Medulla oblongata (tissue), 1 donor: ENCODE results near the gene RNF144B.
A peak's percentile ranks its signal among the peaks of the same experiment; 100 is the strongest.

Experiments used
- DNase-seq: peaks from one replicate; pipeline ENCODE4 v3.0.0-alpha.2; 2015; ENCODE audit errors: extremely low spot score

Gene RNF144B

GRCh38 chr6:18485660-18486435, 98.7 kb downstream of the RNF144B start:
- no peak for DNase-seq

GRCh38 chr6:18488004-18488403, 100.9 kb downstream of the RNF144B start:
- no peak for DNase-seq

GRCh38 chr6:18488526-18489270, 101.5 kb downstream of the RNF144B start:
- DNase-seq, result no peak

GRCh38 chr6:18489335-18489734, 102.2 kb downstream of the RNF144B start:
- DNase-seq, result no peak

- DNase-seq, result no peak
These were observed 104.3 kb downstream of the RNF144B start for GRCh38 chr6:18491308-18492045.

- no peak for DNase-seq
These were observed 105.8 kb downstream of the RNF144B start for GRCh38 chr6:18492972-18493371.

GRCh38 chr6:18493382-18493891, 106.3 kb downstream of the RNF144B start:
- DNase-seq, result no peak

- DNase-seq, result no peak
These were observed 106.8 kb downstream of the RNF144B start for GRCh38 chr6:18493925-18494324.

GRCh38 chr6:18495236-18495635, 108.1 kb downstream of the RNF144B start:
- no peak for DNase-seq

GRCh38 chr6:18496462-18496861, 109.3 kb downstream of the RNF144B start:
- DNase-seq, result no peak

- DNase-seq, result no peak
These were observed 109.9 kb downstream of the RNF144B start for GRCh38 chr6:18497006-18497405.

- DNase-seq, result no peak
These were observed 111.3 kb downstream of the RNF144B start for GRCh38 chr6:18498408-18498807.

GRCh38 chr6:18500921-18501662, 113.9 kb downstream of the RNF144B start:
- no peak for DNase-seq

GRCh38 chr6:18501663-18502013, 114.5 kb downstream of the RNF144B start:
- peak; percentile 65 for DNase-seq

GRCh38 chr6:18503206-18503592, 116.0 kb downstream of the RNF144B start:
- no peak for DNase-seq

GRCh38 chr6:18503593-18504231, 116.6 kb downstream of the RNF144B start:
- DNase-seq, result peak; percentile 92

GRCh38 chr6:18504232-18504596, 117.1 kb downstream of the RNF144B start:
- no peak for DNase-seq

- no peak for DNase-seq
These were observed 119.3 kb downstream of the RNF144B start for GRCh38 chr6:18506382-18507017.

- no peak for DNase-seq
These were observed 119.9 kb downstream of the RNF144B start for GRCh38 chr6:18507018-18507415.

GRCh38 chr6:18507561-18507960, 120.4 kb downstream of the RNF144B start:
- DNase-seq, result no peak
